Body of pancreas (tissue), 4 donors: ENCODE data around the gene VAPB. TPM values are rescaled to one million over a fixed set of nuclear protein-coding genes. Genes with fewer than 3 reads are reported as not detected.

Experiments used
- ATAC-seq: fragments of 150-250 bp; one replicate; pipeline ENCODE4 v1.9.1; 2016
- DNase-seq, 4 donors: peaks; one replicate each; pipeline ENCODE4 v3.0.0-alpha.2; 2019
- H3K27ac ChIP-seq, 4 donors: fragments of 200-600 bp; sonication (generic); 1 replicate in 3 of 4; 2 replicates in 1 of 4; pipeline versions ENCODE4 v1.5.1 to v1.6.1; 2016 to 2019; ENCODE audit warnings: mild to moderate bottlenecking in 1 of 4, mixed read lengths in 1 of 4, moderate library complexity in 1 of 4
- H3K27me3 ChIP-seq, 2 donors: fragments of 200-600 bp; sonication (generic); one replicate each; pipeline ENCODE4 v1.6.0; 2016; ENCODE audit warnings: mild to moderate bottlenecking in 1 of 2
- H3K36me3 ChIP-seq, 2 donors: fragments of 200-600 bp; sonication (generic); replicated peaks in 1 of 2; 2 replicates each; pipeline ENCODE4 v1.5.1; 2016; ENCODE audit warnings: low read depth in 2 of 2; ENCODE audit not compliant: insufficient read depth in 1 of 2
- H3K4me1 ChIP-seq: fragments of 200-600 bp; sonication (generic); one replicate; pipeline ENCODE4 v1.6.0; 2016
- H3K4me3 ChIP-seq, 2 donors: fragments of 200-600 bp; sonication (generic); 1 replicate in 1 of 2; 2 replicates in 1 of 2; pipeline ENCODE4 v1.5.1; 2016 to 2019
- H3K9me3 ChIP-seq, 3 donors: fragments of 200-600 bp; sonication (generic); 1 replicate in 2 of 3; 2 replicates in 1 of 3; pipeline ENCODE4 v1.5.1; 2016
- CTCF ChIP-seq, 7 experiments: fragments of 450-650 bp in 4 of 7; fragments of 200-600 bp in 3 of 7; sonication (generic) in 3 of 7; IDR thresholded peaks; one replicate each; pipeline ENCODE4 v1.5.1; 2016 to 2019; ENCODE audit warnings: antibody characterized with exemption in 7 of 7
- POLR2A ChIP-seq, 3 donors: fragments of 450-650 bp; IDR thresholded peaks; one replicate each; pipeline ENCODE4 v1.6.1; 2016; ENCODE audit warnings: antibody characterized with exemption in 3 of 3, mild to moderate bottlenecking in 2 of 3
- WGBS, 2 donors: methylation state at CpG; one replicate each; pipeline ENCODE4 v1.1.5; 2017; 5-methylcytosine and 5-hydroxymethylcytosine counted together
- intact Hi-C: fragments of 100-400 bp; cut with DNase I; formaldehyde crosslinking; loops from one replicate; pipeline ENCODE4 v1.15.1; 2023
- total RNA-seq, 2 donors: library from RNA; depleted of rRNA; stranded (reverse); fragments of >200 nt; gene quantifications; one replicate each; pipeline ENCODE4 v1.1.0, GENCODE V29; 2016

Gene VAPB
- total RNA-seq, 2 donors from 2014 or later: 10.5 to 11.9 TPM

- no peaks in the 10 kb centered on the region for H3K4me1 ChIP-seq
- intact Hi-C loops: no loop called here
- H3K4me3 ChIP-seq: no peak overlapping the region
- H3K9me3 ChIP-seq: no peaks in the 10 kb centered on the region
- ATAC-seq: no peak
- no peak for DNase-seq
- no peak for TF ChIP-seq POLR2A (IDR thresholded peaks at IDR 0.05)
- TF ChIP-seq CTCF (IDR thresholded peaks at IDR 0.05): no peak
- WGBS, 2 donors: 48 to 71% methylated on average over 15 to 66 of the region's 68 CpGs
- H3K27ac ChIP-seq: no peak overlapping the region
- no peaks in the 10 kb centered on the region for H3K36me3 ChIP-seq
- no peaks in the 10 kb centered on the region for H3K27me3 ChIP-seq
Observed at GRCh38 chr20:58466729-58467571, 77.9 kb downstream of the VAPB start.

GRCh38 chr20:58467572-58468527 is 78.8 kb downstream of the VAPB start:
- no peaks in the 10 kb centered on the region for H3K4me1 ChIP-seq
- H3K27ac ChIP-seq: no peak overlapping the region
- DNase-seq (no peak), ATAC-seq (no peak)
- no peaks in the 10 kb centered on the region for H3K27me3 ChIP-seq
- H3K36me3 ChIP-seq: no peaks in the 10 kb centered on the region
- WGBS, 2 donors: 65 to 72% methylated on average over 24 of the region's 28 CpGs
- H3K9me3 ChIP-seq: no peaks in the 10 kb centered on the region
- intact Hi-C loops: no loop called here
- TF ChIP-seq CTCF (IDR thresholded peaks at IDR 0.05): no peak
- no peak overlapping the region for H3K4me3 ChIP-seq

GRCh38 chr20:58469616-58470015 is 80.6 kb downstream of the VAPB start:
- intact Hi-C loops: no loop called here

More at GRCh38 chr20:58469616-58470015, 80.6 kb downstream of the VAPB start:
- Histone ChIP-seq H3K36me3 (no peaks in the 10 kb centered on the region), H3K9me3 (no peaks in the 10 kb centered on the region), H3K27ac (no peak overlapping the region), H3K27me3 (no peaks in the 10 kb centered on the region), H3K4me3 (no peak overlapping the region), H3K4me1 (no peaks in the 10 kb centered on the region)
- DNase-seq: no peak
- no peak for ATAC-seq
- WGBS, 2 donors: 79 to 91% methylated on average over 5 to 12 of the region's 12 CpGs
- TF ChIP-seq CTCF (IDR thresholded peaks at IDR 0.05) (no peak), POLR2A (IDR thresholded peaks at IDR 0.05) (no peak)
